Activated naive CD4-positive, alpha-beta T cell treated with anti-CD3 and anti-CD28 coated beads, Interleukin-2, amount 50 U/mL, for 72 hours (primary cell): ENCODE measurements around the gene PRKCQ. TPM values are rescaled to one million over a fixed set of nuclear protein-coding genes. Genes with fewer than 3 reads are reported as not detected.
A peak's percentile ranks its signal among the peaks of the same experiment; 100 is the strongest.

Experiments used
- ATAC-seq, 2 donors: fragments of 150-1000 bp; cut with Tn5 transposase; 2 replicates each; pipeline ENCODE4 v1.10.0; 2021; ENCODE audit warnings: mild to moderate bottlenecking in 2 of 2, moderate library complexity in 2 of 2
- DNase-seq, 2 donors: peaks; one replicate each; pipeline ENCODE4 v3.0.0; 2021 to 2022; ENCODE audit warnings: low spot score in 2 of 2
- H3K27ac Mint-ChIP-seq, 2 donors: one replicate each; pipeline ENCODE4 v1.8.0; 2022; ENCODE audit warnings: mild to moderate bottlenecking in 2 of 2, mixed read lengths in 2 of 2
- H3K36me3 Mint-ChIP-seq, 2 donors: one replicate each; pipeline ENCODE4 v1.8.0; 2022; ENCODE audit warnings: mixed read lengths in 2 of 2
- H3K9me3 Mint-ChIP-seq, 2 donors: one replicate each; pipeline ENCODE4 v1.8.0; 2022; ENCODE audit warnings: mixed read lengths in 2 of 2
- total RNA-seq, 2 donors: library from RNA; stranded (reverse); gene quantifications; one replicate each; pipeline ENCODE4 v1.2.3, GENCODE V29; 2022

The PRKCQ gene
- total RNA-seq, 2 donors from 2014 or later, result 27.5 to 48.4 TPM

GRCh38 chr10:6407034-6407721 is 172.9 kb downstream of the PRKCQ start:
- Mint-ChIP-seq H3K36me3 (no peaks in the 10 kb centered on the region), H3K27ac (no peak overlapping the region), H3K9me3 (no peaks in the 10 kb centered on the region)
- DNase-seq, result no peak
- peak in 1 of 2 donors; percentile 51 for ATAC-seq

GRCh38 chr10:6406220-6407033 is 173.6 kb downstream of the PRKCQ start:
- ATAC-seq (peak; percentile 62 to 69), DNase-seq (no peak)
- Mint-ChIP-seq H3K9me3 (no peaks in the 10 kb centered on the region), H3K27ac (no peak overlapping the region), H3K36me3 (no peaks in the 10 kb centered on the region)

- Mint-ChIP-seq H3K9me3 (no peaks in the 10 kb centered on the region), H3K36me3 (no peaks in the 10 kb centered on the region), H3K27ac (peak overlapping the region in 1 of 2 donors; percentile 16)
- DNase-seq (no peak), ATAC-seq (no peak)
These were observed 174.4 kb downstream of the PRKCQ start for GRCh38 chr10:6405713-6406112.

GRCh38 chr10:6404127-6405072 is 175.7 kb downstream of the PRKCQ start:
- DNase-seq, result no peak
- peaks cover 0 to 9% of the 10 kb centered on the region in 2 donors for H3K36me3 Mint-ChIP-seq
- no peaks in the 10 kb centered on the region for H3K9me3 Mint-ChIP-seq
- no peak for ATAC-seq
- H3K27ac Mint-ChIP-seq, result peak overlapping the region in 1 of 2 donors; percentile 22

DNA sequence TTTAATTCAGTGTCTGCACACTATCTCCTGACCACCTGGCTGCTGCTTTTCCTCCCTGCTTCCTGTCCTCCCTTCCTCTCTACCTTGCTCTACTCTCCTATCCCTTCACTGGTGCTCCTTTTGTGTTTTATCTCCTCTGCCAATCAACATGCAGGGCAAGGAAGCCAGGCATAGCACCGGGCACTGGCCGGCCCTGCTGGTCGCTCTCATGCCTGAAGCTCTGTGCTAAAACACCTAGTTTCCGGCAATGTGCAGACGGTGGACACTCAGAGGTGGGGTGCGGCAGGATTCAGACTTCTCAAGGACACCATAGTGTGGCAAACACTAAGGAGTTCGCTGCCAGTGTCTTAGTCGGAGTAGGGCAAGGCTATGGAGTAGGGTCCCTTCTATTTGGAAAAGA is 177.1 kb downstream of the PRKCQ start:
- Mint-ChIP-seq H3K9me3 (no peaks in the 10 kb centered on the region), H3K27ac (no peak overlapping the region), H3K36me3 (peaks cover 0 to 18% of the 10 kb centered on the region in 2 donors)
- ATAC-seq (no peak), DNase-seq (no peak)

DNA sequence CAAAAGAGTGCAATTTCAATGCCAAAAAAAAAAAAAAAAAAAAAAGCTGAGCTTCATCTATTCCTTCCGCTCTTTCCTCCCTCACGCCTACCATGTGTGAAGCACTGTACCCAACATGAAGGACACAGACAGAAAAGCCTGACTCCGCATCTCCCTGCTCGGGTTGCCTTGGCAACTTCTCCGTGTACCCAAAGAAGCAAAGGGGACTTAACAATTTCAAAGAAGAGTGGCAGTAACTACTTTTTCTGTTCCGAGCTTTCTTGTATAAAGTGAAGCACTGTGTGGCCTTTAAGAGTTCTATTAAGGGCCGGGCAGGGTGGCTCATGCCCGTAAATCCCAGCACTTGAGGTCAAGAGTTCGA is 177.7 kb downstream of the PRKCQ start:
- no peaks in the 10 kb centered on the region for H3K9me3 Mint-ChIP-seq
- no peak for DNase-seq
- peaks cover 0 to 18% of the 10 kb centered on the region in 2 donors for H3K36me3 Mint-ChIP-seq

DNA sequence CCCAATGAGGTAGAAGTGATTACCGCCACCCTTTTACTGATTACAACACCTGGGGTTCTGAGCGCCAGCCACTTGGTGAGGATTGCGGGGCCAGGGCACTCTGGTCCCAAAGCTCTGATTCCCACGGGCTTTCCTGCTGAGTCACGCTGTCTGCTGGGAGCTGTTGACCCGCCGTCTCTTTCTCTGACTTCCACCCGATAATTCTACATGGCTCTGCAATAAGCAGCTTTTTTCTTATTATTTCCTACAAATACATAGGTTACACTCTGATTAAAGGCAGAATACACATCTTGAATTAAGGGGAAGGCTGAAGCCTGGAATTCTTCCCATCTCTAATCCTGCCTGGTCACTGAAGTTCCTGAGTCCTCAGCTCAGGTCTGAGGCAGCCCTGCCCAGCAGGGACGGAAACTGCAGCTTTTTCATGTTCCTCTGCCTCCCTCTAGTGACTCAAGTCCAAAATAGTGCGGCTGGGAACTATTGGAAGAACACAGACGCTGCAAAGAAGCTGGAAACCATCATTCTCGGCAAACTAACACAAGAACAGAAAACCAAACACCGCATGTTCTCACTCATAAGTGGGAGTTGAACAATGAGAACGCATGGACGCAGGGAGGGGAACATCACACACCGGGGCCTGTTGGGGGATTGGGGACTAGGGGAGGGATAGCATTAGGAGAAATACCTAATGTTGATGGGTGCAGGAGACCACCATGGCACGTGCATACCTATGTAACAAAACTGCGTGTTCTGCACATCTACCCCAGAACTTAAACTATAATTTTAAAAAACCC is 178.3 kb downstream of the PRKCQ start:
- Mint-ChIP-seq H3K27ac (no peak overlapping the region), H3K36me3 (peaks cover 0 to 18% of the 10 kb centered on the region in 2 donors), H3K9me3 (no peaks in the 10 kb centered on the region)
- peak; percentile 85 to 88 for ATAC-seq
- DNase-seq, result peak in 1 of 2 donors; percentile 56

More for the DNA sequence above, 177.7 kb downstream of the PRKCQ start:
- no peak overlapping the region for H3K27ac Mint-ChIP-seq
- ATAC-seq, result no peak

DNA sequence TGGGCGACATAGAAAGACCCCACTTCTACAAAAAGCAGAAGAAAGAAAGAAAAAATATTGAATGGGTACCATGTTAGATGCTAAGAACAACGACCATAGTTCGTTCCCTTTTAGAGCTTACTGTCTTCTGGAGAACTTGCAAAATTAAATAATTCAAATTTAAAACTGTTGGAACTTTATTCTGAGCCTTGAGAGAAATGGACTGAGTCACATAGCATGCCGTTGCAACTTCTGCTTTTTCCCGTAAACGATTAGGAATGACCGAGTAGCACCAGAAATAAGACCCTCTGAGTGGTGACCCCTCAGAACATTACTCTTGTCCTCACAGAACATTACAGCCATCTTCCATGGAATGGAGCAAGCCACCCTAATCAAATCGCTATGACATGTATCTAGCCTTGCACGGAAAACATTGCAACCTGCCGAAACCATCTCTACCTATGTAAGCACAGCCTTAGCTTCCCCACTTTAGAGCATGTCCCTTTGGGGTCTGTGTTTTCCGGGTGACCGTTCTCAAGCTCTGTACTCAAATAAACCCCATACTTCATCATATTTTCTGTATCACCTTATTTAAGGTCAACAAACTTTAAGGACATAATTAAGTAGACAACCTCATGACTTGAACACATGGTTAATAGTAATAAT is 179.1 kb downstream of the PRKCQ start:
- H3K27ac Mint-ChIP-seq, result no peak overlapping the region

GRCh38 chr10:6400331-6400730 is 179.7 kb downstream of the PRKCQ start:
- Mint-ChIP-seq H3K27ac (no peak overlapping the region), H3K36me3 (peaks cover 0 to 18% of the 10 kb centered on the region in 2 donors), H3K9me3 (no peaks in the 10 kb centered on the region)
- no peak for ATAC-seq
- DNase-seq, result no peak

More for the DNA sequence above, 179.1 kb downstream of the PRKCQ start:
- no peaks in the 10 kb centered on the region for H3K9me3 Mint-ChIP-seq
- DNase-seq (no peak), ATAC-seq (no peak)
- peaks cover 0 to 18% of the 10 kb centered on the region in 2 donors for H3K36me3 Mint-ChIP-seq

DNA sequence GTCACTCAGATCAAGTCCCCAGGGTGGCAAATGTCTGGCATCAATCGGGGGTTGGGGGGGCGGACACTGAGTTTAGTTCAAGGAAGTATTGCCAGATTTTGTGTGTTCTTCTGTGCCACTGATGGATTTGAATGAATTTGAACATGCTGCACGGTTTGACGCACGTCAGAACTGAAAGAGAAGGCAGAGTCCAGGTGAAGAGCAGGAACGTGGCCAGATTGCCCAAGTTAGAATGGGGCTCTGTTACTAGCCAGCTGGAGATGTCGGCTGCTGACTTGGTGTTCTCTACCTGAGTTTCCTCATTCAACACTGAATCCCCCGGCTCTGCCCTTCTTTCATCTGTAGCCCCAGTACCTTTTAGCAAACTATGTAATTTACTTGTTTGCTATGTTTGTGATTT is 180.2 kb downstream of the PRKCQ start:
- ATAC-seq, result no peak
- Mint-ChIP-seq H3K27ac (no peak overlapping the region), H3K9me3 (no peaks in the 10 kb centered on the region), H3K36me3 (peaks cover 0 to 18% of the 10 kb centered on the region in 2 donors)
- no peak for DNase-seq

GRCh38 chr10:6399231-6399741 is 180.8 kb downstream of the PRKCQ start:
- DNase-seq (no peak), ATAC-seq (no peak)
- Mint-ChIP-seq H3K36me3 (peaks cover 0 to 20% of the 10 kb centered on the region in 2 donors), H3K9me3 (no peaks in the 10 kb centered on the region), H3K27ac (no peak overlapping the region)

- Mint-ChIP-seq H3K9me3 (no peaks in the 10 kb centered on the region), H3K27ac (no peak overlapping the region), H3K36me3 (peaks cover 0 to 28% of the 10 kb centered on the region in 2 donors)
- ATAC-seq (peak; percentile 27 to 40), DNase-seq (no peak)
These were observed 181.7 kb downstream of the PRKCQ start for GRCh38 chr10:6398399-6398798.

GRCh38 chr10:6396652-6397051 is 183.4 kb downstream of the PRKCQ start:
- Mint-ChIP-seq H3K27ac (no peak overlapping the region), H3K36me3 (peaks cover 0 to 39% of the 10 kb centered on the region in 2 donors), H3K9me3 (peaks cover 0 to 5% of the 10 kb centered on the region in 2 donors)
- DNase-seq (no peak), ATAC-seq (no peak)

DNA sequence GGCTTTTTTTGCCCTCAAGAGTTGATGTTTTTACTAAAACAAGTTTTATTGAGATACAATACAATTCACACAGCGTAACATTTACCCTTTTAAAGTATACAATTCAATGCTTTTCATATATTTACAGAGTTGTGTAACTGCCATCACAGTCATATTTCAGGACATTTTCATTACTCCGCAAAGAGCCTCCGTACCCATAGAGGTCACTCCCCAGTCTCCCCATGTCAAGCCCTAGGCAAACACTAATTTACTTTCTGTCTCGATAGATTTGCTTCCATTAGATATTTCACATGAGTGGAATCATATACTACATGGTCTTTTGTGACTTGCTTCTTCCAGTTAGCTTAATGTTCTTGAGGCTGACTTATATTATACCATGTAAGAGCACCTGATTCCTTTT is 183.8 kb downstream of the PRKCQ start:
- Mint-ChIP-seq H3K27ac (no peak overlapping the region), H3K36me3 (peaks cover 2 to 44% of the 10 kb centered on the region in 2 donors), H3K9me3 (peaks cover under 1 to 9% of the 10 kb centered on the region in 2 donors)
- DNase-seq, result no peak
- ATAC-seq, result no peak

DNA sequence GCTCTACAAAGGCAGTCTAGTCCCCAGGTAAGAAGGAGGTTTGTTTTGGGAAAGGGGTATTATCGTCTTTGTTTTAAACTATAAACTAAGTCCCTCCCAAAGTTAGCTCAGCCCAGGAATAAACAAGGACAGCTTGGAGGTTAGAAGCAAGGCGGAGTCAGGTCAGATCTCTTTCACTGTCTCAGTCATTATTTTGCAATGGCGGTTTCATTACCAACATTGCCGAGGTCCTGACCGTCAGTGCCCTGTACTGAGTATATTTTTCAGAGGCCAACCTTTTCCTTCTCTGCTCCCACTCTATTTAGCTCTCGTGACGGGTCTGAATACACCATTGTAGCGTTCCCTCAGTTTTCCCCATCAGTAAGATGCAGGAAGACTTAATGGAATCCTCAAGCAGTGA is 184.5 kb downstream of the PRKCQ start:
- Mint-ChIP-seq H3K36me3 (peaks cover 8 to 50% of the 10 kb centered on the region in 2 donors), H3K9me3 (peaks cover 7 to 15% of the 10 kb centered on the region in 2 donors), H3K27ac (no peak overlapping the region)
- no peak for DNase-seq
- no peak for ATAC-seq
